NCI-H2029 treated with DMSO at 0.1 percent for 48 hours (cell line): ENCODE results near the gene PCDH9.

Experiments
- DNase-seq: peaks from one replicate; lab custom pipeline; 2025; lab: John Stamatoyannopoulos, UW

The PCDH9 gene

GRCh38 chr13:67229481-67230403, at the start of gene PCDH9:
Gene PCDH9, minus strand, starts transcription at chr13:67230336. Its CDS starts 1,896 bp downstream, at chr13:67228440.
- no peak for DNase-seq

GRCh38 chr13:67278235-67278634, 48.1 kb upstream of the PCDH9 start:
- no peak for DNase-seq

GRCh38 chr13:67277581-67277980, 47.4 kb upstream of the PCDH9 start:
- no peak for DNase-seq

- DNase-seq = no peak
Measured at GRCh38 chr13:67275351-67275960, 45.3 kb upstream of the PCDH9 start.

- DNase-seq = no peak
Measured at GRCh38 chr13:67273001-67273400, 42.9 kb upstream of the PCDH9 start.

- DNase-seq = no peak
Measured at GRCh38 chr13:67267136-67267535, 37.0 kb upstream of the PCDH9 start.

GRCh38 chr13:67259208-67259607, 29.1 kb upstream of the PCDH9 start:
- DNase-seq = no peak

- DNase-seq = no peak
Measured at GRCh38 chr13:67258482-67258881, 28.3 kb upstream of the PCDH9 start.

GRCh38 chr13:67238861-67239260, 8.7 kb upstream of the PCDH9 start:
- no peak for DNase-seq

- no peak for DNase-seq
Measured at GRCh38 chr13:67238277-67238859, 8.2 kb upstream of the PCDH9 start.

GRCh38 chr13:67235265-67235664, 5.1 kb upstream of the PCDH9 start:
- no peak for DNase-seq

GRCh38 chr13:67232384-67232783, 2.2 kb upstream of the PCDH9 start:
- DNase-seq = no peak

GRCh38 chr13:67231289-67232000, 1.3 kb upstream of the PCDH9 start:
- DNase-seq = no peak

GRCh38 chr13:67230404-67231288, 510 bp upstream of the PCDH9 start:
- DNase-seq = peak; percentile 50

GRCh38 chr13:67228916-67229315, 1.2 kb downstream of the PCDH9 start:
- DNase-seq = no peak

GRCh38 chr13:67228031-67228430, 2.1 kb downstream of the PCDH9 start:
- DNase-seq = no peak

GRCh38 chr13:67227131-67227983, 2.8 kb downstream of the PCDH9 start:
- no peak for DNase-seq

- DNase-seq = no peak
Measured at GRCh38 chr13:67226696-67227095, 3.4 kb downstream of the PCDH9 start.

- no peak for DNase-seq
Measured at GRCh38 chr13:67225252-67226159, 4.6 kb downstream of the PCDH9 start.
